A549 (cell line): ENCODE results near the gene ZNF423. TPM values are rescaled to one million over a fixed set of nuclear protein-coding genes. Genes with fewer than 3 reads are reported as not detected.

Source experiments
- ATAC-seq, 2 experiments: fragments of 200-7000 bp in 1 of 2; fragments of >200 bp in 1 of 2; cut with Nextera tagmentation in 1 of 2; cut with Tn5 transposase in 1 of 2; 3 replicates each; pipeline versions ENCODE4 v1.8.0 to v1.9.1; 2018 to 2020; ENCODE audit warnings: mild to moderate bottlenecking in 1 of 2, moderate library complexity in 1 of 2
- CTCF ChIA-PET: fragments of 300-600 bp; sonication (Branson Sonifier 250); formaldehyde crosslinking; extraction: SDS; loops from one replicate; lab custom pipeline; 2021; ENCODE audit warnings: antibody characterized with exemption, inconsistent platforms; lab: Yijun Ruan, JAX
- POLR2A ChIA-PET: fragments of 350-600 bp; formaldehyde crosslinking; extraction: SDS; loops from one replicate; lab custom pipeline; 2021; ENCODE audit warnings: antibody characterized with exemption, inconsistent platforms; lab: Yijun Ruan, JAX
- DNase-seq, 2 experiments: peaks; one replicate each; pipeline versions ENCODE4 v3.0.0 to v3.0.0-alpha.2; 2011 to 2016; ENCODE audit warnings: low read depth in 1 of 2, low spot score in 1 of 2
- FAIRE-seq: peaks from 2 replicates; lab custom pipeline; 2011; peaks lifted over from hg19 to GRCh38; lab: Jason Lieb, UNC
- H3K27ac ChIP-seq, 2 experiments: fragments of >200 bp; sonication (Bioruptor Twin); formaldehyde crosslinking; 3 replicates each; pipeline ENCODE4 v1.5.1; 2016 to 2017
- H3K4me1 ChIP-seq: fragments of >200 bp; sonication (Bioruptor Twin); formaldehyde crosslinking; 3 replicates; pipeline ENCODE4 v1.6.1; 2016
- H3K4me2 ChIP-seq: fragments of >200 bp; sonication (Bioruptor Twin); formaldehyde crosslinking; 3 replicates; pipeline ENCODE4 v1.6.1; 2016
- H3K4me3 ChIP-seq: fragments of >200 bp; sonication (Bioruptor Twin); formaldehyde crosslinking; 3 replicates; pipeline ENCODE4 v1.5.1; 2016
- H3K9me3 ChIP-seq: fragments of >200 bp; sonication (Bioruptor Twin); formaldehyde crosslinking; 3 replicates; pipeline ENCODE4 v1.6.1; 2016
- CBX2 ChIP-seq: fragments of 200-600 bp; sonication (generic); IDR thresholded peaks from 2 replicates; pipeline ENCODE4 v1.6.1; 2016; ENCODE audit warnings: low read depth, mild to moderate bottlenecking, borderline replicate concordance
- EP300 ChIP-seq, 2 experiments: fragments of >200 bp; sonication (Bioruptor Twin); formaldehyde crosslinking; IDR thresholded peaks; 2 replicates in 1 of 2; 3 replicates in 1 of 2; pipeline ENCODE4 v1.6.1; 2016 to 2017
- FOXS1 ChIP-seq: fragments of 250-450 bp; sonication (Bioruptor Pico); IDR thresholded peaks from 2 replicates; pipeline ENCODE4 v1.5.0; 2020; ENCODE audit warnings: mild to moderate bottlenecking, moderate library complexity
- GATA3 ChIP-seq: IDR thresholded peaks from 2 replicates; pipeline ENCODE4 v1.6.1; 2012; ENCODE audit warnings: borderline replicate concordance
- HDAC2 ChIP-seq: fragments of 200-600 bp; sonication (generic); IDR thresholded peaks from 2 replicates; pipeline ENCODE4 v1.6.1; 2016
- HOXA7 ChIP-seq: fragments of 250-450 bp; sonication (Bioruptor Pico); IDR thresholded peaks from 2 replicates; pipeline ENCODE4 v1.5.0; 2020; ENCODE audit warnings: mild to moderate bottlenecking, moderate library complexity
- HOXB13 ChIP-seq: fragments of 250-450 bp; sonication (Bioruptor Pico); IDR thresholded peaks from 2 replicates; pipeline ENCODE4 v1.5.0; 2020; ENCODE audit warnings: low read depth, mild to moderate bottlenecking, moderate library complexity
- HOXB5 ChIP-seq: fragments of 250-450 bp; sonication (Bioruptor Pico); IDR thresholded peaks from 2 replicates; pipeline ENCODE4 v1.5.0; 2020; ENCODE audit warnings: mild to moderate bottlenecking, moderate library complexity
- KDM1A ChIP-seq: fragments of 200-600 bp; sonication (generic); IDR thresholded peaks from 2 replicates; pipeline ENCODE4 v1.6.1; 2016; ENCODE audit warnings: low read depth, mild to moderate bottlenecking
- KDM5A ChIP-seq: fragments of 200-600 bp; sonication (generic); IDR thresholded peaks from 2 replicates; pipeline ENCODE4 v1.6.1; 2016; ENCODE audit warnings: antibody characterized with exemption, mild to moderate bottlenecking
- MAZ ChIP-seq: fragments of 150-350 bp; IDR thresholded peaks from 2 replicates; pipeline ENCODE4 v1.6.1; 2014; ENCODE audit warnings: antibody characterized with exemption, low read depth, low read length, borderline replicate concordance
- MYC ChIP-seq: IDR thresholded peaks from 2 replicates; pipeline ENCODE4 v1.6.1; 2012; ENCODE audit warnings: mild to moderate bottlenecking, inconsistent platforms, low read length, improper control_type of control experiment, borderline replicate concordance
- NFE2L2 ChIP-seq: fragments of 150-350 bp; conservative IDR thresholded peaks from 2 replicates; pipeline ENCODE4 v1.6.1; 2014; ENCODE audit warnings: low read length
- POLR2AphosphoS2 ChIP-seq: conservative IDR thresholded peaks from 2 replicates; pipeline ENCODE4 v1.6.1; 2012; ENCODE audit warnings: low read length, improper control_type of control experiment, inconsistent platforms
- RCOR1 ChIP-seq: fragments of 150-350 bp; IDR thresholded peaks from 2 replicates; pipeline ENCODE4 v1.6.1; 2014; ENCODE audit warnings: antibody characterized with exemption, low read length, low read depth
- RFX5 ChIP-seq: fragments of 450-650 bp; IDR thresholded peaks from 2 replicates; pipeline ENCODE4 v1.7.1; 2014; ENCODE audit warnings: antibody characterized with exemption, mild to moderate bottlenecking, moderate library complexity
- WGBS: methylation state at CpG from one replicate; pipeline ENCODE4 v1.1.6; 2017; ENCODE audit errors: missing lambda C conversion rate; 5-methylcytosine and 5-hydroxymethylcytosine counted together
- polyA plus RNA-seq, 4 experiments: library from polyadenylated mRNA; depleted of rRNA in 3 of 4; stranded (reverse); fragments of >200 nt; fragmentation: RNase III in 1 of 4; extraction: RNeasy Plus Mini Kit Qiagen cat#74134 plus additional on column Dnase treatment in 1 of 4; gene quantifications; 2 replicates in 3 of 4; 3 replicates in 1 of 4; pipeline ENCODE4 v1.2.3, GENCODE V29; 2011 to 2017
- TF ChIP-seq, protein P1 (sequence below): fragments of 200-600 bp; sonication (generic); IDR thresholded peaks from 2 replicates; pipeline ENCODE4 v1.6.1; 2016; ENCODE audit warnings: antibody characterized with exemption, mild to moderate bottlenecking, moderate library complexity
- TF ChIP-seq, protein P2 (sequence below): IDR thresholded peaks from 2 replicates; pipeline ENCODE4 v1.6.1; 2012
- TF ChIP-seq, protein P3 (sequence below): fragments of >200 bp; sonication (Bioruptor Twin); formaldehyde crosslinking; IDR thresholded peaks from 2 replicates; pipeline ENCODE4 v1.6.1; 2016

ZNF423 gene
- polyA plus RNA-seq, 2 of the 4 experiments (the other 2 are of a cell fraction), result 0.04 to 0.10 TPM

DNA sequence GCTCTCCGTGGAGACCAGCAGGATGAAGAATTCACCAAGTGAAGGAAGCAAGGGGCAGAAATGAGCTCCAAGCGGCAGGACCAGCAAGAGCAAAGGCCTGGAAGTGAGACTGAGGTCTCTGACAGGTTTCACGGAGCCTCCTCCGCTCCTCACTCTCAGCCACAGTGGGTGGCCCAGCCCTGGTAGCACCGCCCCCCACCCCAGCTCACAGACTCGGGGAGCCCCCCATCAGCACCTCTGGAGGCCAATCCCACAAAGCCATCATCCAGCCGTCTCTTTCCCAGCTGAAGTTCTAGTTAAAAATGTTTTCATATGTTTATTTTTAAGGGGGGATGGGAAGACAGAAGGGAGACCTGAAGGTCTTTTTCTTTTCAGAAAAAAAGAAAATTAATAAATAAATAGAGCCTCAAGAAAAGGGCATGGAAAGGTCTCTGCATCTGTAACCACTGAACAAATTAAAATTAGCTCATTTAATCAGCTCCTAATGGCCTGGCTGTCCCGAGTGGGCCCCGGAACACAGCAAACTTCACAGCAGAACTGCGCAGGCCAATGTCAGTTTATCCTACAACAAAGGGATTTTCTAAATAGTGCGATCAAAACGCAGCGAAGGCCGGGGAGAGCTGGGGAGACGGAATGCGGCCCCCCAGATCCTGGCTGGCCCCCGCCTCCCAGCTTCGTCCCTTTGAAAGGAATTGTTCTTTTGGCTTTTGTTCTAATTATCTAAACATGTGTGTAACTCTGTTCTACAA lies 190.3 kb downstream of the ZNF423 start (continued):
- TF ChIP-seq, protein P1, sequence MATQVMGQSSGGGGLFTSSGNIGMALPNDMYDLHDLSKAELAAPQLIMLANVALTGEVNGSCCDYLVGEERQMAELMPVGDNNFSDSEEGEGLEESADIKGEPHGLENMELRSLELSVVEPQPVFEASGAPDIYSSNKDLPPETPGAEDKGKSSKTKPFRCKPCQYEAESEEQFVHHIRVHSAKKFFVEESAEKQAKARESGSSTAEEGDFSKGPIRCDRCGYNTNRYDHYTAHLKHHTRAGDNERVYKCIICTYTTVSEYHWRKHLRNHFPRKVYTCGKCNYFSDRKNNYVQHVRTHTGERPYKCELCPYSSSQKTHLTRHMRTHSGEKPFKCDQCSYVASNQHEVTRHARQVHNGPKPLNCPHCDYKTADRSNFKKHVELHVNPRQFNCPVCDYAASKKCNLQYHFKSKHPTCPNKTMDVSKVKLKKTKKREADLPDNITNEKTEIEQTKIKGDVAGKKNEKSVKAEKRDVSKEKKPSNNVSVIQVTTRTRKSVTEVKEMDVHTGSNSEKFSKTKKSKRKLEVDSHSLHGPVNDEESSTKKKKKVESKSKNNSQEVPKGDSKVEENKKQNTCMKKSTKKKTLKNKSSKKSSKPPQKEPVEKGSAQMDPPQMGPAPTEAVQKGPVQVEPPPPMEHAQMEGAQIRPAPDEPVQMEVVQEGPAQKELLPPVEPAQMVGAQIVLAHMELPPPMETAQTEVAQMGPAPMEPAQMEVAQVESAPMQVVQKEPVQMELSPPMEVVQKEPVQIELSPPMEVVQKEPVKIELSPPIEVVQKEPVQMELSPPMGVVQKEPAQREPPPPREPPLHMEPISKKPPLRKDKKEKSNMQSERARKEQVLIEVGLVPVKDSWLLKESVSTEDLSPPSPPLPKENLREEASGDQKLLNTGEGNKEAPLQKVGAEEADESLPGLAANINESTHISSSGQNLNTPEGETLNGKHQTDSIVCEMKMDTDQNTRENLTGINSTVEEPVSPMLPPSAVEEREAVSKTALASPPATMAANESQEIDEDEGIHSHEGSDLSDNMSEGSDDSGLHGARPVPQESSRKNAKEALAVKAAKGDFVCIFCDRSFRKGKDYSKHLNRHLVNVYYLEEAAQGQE, result no peak
- TF ChIP-seq, protein P2, sequence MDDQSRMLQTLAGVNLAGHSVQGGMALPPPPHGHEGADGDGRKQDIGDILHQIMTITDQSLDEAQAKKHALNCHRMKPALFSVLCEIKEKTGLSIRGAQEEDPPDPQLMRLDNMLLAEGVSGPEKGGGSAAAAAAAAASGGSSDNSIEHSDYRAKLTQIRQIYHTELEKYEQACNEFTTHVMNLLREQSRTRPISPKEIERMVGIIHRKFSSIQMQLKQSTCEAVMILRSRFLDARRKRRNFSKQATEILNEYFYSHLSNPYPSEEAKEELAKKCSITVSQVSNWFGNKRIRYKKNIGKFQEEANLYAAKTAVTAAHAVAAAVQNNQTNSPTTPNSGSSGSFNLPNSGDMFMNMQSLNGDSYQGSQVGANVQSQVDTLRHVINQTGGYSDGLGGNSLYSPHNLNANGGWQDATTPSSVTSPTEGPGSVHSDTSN, result no peak

DNA sequence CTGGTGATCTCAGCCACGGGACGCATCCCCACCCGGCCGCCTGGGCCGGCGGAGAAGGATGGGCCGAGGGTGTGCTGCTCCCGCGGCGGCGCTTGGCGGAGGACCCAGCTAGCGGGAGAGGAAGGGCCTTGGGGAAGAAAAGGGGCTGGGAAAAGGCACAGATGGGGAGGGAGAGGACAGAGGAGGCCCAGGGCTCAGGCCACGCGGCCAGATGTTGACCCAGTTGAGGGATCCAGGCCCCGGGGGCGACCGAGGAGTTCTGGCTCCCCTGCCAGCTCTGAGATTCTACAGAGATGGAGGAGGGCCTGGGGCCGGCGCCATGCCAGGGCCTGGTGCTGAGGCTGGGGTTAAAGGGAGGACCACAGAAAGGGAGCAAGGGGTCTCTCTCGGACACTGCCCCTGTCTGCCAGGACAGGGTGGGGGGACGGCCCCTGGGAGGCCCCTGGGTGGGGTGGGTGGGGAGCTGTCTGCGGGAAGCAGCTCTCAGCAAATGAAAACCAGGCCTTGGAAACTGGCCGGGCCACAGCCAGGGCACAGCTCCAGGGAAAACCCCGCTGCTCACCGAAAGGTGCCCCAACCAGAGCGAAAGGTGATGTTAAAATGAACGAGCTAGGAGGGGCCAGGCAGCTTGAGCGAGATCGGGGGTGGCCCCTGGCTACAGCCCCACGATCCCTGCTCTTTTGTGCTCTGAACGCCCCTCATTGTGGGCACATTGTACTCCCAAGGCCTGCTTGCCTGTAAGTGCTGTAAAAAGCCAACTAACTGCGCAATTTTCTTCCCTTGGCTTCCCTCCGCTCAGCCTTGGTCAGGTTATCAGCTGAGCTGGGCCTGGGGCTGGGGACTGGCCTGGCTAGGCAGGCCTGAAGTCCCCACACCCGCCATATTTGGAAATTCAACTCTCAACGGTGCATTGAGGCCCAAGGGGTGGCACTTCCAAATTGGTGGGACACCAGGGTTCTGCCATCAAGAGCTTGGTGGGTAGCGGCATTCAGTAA lies 191.4 kb downstream of the ZNF423 start:
- H3K4me3 ChIP-seq, result no peak overlapping the region
- ChIA-PET CTCF (interaction anchor here (1.4 kb wide), 1 partner anchor 10 kb away, joined by 3 read pairs; no protein-coding TSS in a partner anchor), POLR2A (no interaction called here)
- ATAC-seq (no peak), FAIRE-seq (no peak), DNase-seq (no peak)
- 63% methylated on average over 34 of the region's 37 CpGs for WGBS
- H3K27ac ChIP-seq, result no peak overlapping the region
- H3K4me2 ChIP-seq, result no peak overlapping the region
- no peaks in the 10 kb centered on the region for H3K9me3 ChIP-seq
- TF ChIP-seq, protein P3, sequence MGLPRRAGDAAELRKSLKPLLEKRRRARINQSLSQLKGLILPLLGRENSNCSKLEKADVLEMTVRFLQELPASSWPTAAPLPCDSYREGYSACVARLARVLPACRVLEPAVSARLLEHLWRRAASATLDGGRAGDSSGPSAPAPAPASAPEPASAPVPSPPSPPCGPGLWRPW, result no peak
- TF ChIP-seq KDM1A, result no peak
- TF ChIP-seq POLR2AphosphoS2, result no peak
- no peak for TF ChIP-seq FOXS1 (CRISPR knock-in tag)
- TF ChIP-seq EP300 (IDR thresholded peaks at IDR 0.05), result no peak
- no peak for TF ChIP-seq CBX2
- TF ChIP-seq, protein P2, result no peak
- TF ChIP-seq HOXA7 (CRISPR knock-in tag), result no peak
- TF ChIP-seq MAZ, result no peak
- TF ChIP-seq RFX5, result no peak
- no peak for TF ChIP-seq GATA3
- no peak for TF ChIP-seq RCOR1
- no peak for TF ChIP-seq MYC
- no peak for TF ChIP-seq NFE2L2
- no peak for TF ChIP-seq HOXB13
- no peak for TF ChIP-seq KDM5A
- TF ChIP-seq HDAC2, result no peak
- TF ChIP-seq HOXB5 (CRISPR knock-in tag), result no peak
- no peaks in the 10 kb centered on the region for H3K4me1 ChIP-seq
